Cardiac fibroblast (primary cell): ENCODE measurements around the gene SPATA25.

Experiments used
- DNase-seq, 2 donors: peaks; one replicate each; pipeline versions ENCODE4 v3.0.0 to v3.0.0-alpha.2; 2010; ENCODE audit warnings: low read depth in 2 of 2
- H3K4me3 ChIP-seq, 2 donors: replicated peaks in 1 of 2; 1 replicate in 1 of 2; 2 replicates in 1 of 2; pipeline ENCODE4 v1.5.1; 2011; ENCODE audit warnings: low read depth in 2 of 2, low read length in 2 of 2, mild to moderate bottlenecking in 2 of 2, moderate library complexity in 1 of 2
- TF ChIP-seq, protein P1 (sequence below): IDR thresholded peaks from one replicate; pipeline ENCODE4 v1.5.1; 2011; ENCODE audit warnings: low read depth, mild to moderate bottlenecking, low read length, inconsistent platforms

The SPATA25 gene

DNA sequence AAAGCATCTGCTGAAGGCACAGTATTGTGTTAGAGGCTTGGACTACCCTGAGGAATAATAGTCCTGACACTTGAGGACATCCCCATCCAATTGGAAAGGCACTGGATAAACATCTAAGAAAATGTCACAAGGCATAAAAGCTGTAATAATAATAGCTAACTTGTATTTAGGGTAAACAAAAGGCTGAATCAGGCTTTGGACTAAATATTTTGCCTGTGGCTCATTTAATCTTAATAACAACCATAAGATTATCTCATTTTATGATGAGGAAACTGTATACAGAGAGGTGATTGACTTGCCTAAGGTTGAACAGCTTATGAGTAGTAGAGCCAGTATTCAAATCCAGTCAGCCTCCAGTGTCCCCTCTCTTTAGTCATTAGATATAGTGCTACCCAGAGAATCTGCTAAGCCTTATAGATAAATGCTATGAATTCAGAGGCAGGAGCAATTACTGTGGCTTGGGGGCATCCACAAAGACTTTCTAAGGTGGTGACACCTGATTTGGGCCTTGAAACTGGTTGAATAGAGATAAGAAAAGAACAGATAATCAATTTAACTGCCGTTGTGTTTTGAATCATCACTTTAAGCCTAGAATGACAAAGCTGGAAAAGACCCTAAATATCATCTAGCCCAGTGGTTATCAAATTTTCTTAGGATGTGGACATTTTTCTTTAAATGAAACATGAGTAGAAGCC, 13.9 kb downstream of the SPATA25 start:
- no peak overlapping the region for H3K4me3 ChIP-seq
- TF ChIP-seq, protein P1, sequence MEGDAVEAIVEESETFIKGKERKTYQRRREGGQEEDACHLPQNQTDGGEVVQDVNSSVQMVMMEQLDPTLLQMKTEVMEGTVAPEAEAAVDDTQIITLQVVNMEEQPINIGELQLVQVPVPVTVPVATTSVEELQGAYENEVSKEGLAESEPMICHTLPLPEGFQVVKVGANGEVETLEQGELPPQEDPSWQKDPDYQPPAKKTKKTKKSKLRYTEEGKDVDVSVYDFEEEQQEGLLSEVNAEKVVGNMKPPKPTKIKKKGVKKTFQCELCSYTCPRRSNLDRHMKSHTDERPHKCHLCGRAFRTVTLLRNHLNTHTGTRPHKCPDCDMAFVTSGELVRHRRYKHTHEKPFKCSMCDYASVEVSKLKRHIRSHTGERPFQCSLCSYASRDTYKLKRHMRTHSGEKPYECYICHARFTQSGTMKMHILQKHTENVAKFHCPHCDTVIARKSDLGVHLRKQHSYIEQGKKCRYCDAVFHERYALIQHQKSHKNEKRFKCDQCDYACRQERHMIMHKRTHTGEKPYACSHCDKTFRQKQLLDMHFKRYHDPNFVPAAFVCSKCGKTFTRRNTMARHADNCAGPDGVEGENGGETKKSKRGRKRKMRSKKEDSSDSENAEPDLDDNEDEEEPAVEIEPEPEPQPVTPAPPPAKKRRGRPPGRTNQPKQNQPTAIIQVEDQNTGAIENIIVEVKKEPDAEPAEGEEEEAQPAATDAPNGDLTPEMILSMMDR = no peak
- DNase-seq = no peak

DNA sequence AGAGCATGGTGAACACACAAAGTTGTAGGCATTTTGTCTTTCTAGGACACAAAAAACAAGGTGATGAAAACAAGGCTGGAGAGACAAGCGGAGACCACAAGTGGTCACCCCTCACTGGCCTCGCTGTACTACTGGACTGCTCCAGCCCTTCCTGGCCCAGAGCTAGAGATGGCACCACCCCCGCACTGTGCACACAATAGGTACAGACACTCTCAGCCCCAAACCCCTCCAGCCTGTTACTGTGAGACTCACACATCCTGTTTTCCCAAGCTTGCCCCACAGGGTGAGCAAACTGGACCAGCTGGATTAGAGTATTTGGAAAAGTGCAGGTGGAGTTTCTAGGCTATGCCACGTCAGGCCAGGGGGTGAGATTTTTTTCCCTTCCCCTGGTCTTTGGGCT, 14.8 kb downstream of the SPATA25 start:
- no peak for DNase-seq
- TF ChIP-seq, protein P1 = no peak
- no peak overlapping the region for H3K4me3 ChIP-seq

DNA sequence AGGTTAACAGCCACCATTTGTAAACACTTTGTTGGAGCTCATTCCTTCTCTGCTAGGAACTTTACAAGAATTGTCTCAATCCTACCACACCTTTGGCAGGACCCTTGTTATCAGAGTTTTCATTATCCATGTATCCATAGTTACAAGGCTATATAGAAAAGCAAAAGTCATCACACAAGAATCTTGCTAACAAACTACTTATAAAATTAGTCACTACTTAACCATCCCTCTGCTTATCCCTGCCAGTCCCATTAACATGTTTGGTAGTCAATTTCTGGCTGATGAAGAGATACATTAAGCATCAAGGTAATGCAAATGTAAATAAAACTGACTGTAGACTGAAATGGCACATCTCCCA, 19.6 kb downstream of the SPATA25 start:
- peak; percentile 45 to 51 for DNase-seq
- TF ChIP-seq, protein P1 = no peak
- H3K4me3 ChIP-seq = no peak overlapping the region

DNA sequence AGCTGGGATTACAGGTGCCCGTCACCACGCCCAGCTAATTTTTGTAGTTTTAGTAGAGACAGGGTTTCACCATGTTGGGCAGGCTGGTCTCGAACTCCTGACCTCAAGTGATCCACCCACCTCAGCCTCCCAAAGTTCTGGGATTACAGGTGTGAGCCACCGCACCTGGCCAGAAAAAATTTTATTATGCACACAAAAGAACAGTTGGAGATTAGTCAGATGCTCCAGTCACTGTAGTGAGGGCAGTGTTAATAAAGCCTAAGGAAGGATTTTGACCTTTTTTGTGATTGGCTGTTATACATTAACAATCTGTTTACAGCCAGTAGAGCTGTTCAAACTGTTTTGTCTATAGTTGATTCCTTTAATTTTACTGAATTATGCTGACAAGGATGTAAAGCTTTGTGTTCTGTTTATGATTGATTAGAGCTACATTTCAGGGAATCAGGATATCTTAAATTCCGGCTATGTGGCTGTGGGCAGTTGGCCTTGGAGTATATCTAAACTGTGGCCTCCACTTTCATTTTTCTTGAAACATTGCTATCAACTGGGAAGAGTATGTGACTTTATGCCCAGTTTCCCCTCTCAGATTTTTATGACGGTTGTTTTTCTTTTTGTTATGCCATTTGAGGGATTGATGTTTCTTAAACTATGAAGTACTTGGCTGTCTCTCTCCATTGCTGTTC, 20.1 kb downstream of the SPATA25 start:
- no peak for DNase-seq
- H3K4me3 ChIP-seq = no peak overlapping the region
- TF ChIP-seq, protein P1 = no peak

DNA sequence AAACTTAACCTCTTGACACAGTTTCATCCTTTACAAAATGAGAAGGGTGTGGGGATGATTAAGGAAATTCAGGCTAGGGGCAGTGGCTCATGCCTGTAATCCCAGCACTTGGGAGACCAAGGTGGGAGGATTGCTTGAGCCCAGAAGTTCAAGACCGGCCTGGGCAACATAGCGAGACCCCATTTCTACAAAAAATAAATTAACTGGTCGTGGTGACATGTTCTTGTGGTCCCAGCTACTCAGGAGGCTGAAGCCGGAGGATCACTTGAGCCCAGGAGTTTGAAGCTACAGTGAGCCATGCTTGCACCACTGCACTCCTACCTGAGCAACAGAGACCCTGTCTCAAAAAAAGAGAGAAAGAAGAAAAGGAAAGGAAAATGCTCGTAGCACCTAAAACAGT, 21.0 kb downstream of the SPATA25 start:
- no peak overlapping the region for H3K4me3 ChIP-seq
- no peak for DNase-seq
- TF ChIP-seq, protein P1 = no peak

DNA sequence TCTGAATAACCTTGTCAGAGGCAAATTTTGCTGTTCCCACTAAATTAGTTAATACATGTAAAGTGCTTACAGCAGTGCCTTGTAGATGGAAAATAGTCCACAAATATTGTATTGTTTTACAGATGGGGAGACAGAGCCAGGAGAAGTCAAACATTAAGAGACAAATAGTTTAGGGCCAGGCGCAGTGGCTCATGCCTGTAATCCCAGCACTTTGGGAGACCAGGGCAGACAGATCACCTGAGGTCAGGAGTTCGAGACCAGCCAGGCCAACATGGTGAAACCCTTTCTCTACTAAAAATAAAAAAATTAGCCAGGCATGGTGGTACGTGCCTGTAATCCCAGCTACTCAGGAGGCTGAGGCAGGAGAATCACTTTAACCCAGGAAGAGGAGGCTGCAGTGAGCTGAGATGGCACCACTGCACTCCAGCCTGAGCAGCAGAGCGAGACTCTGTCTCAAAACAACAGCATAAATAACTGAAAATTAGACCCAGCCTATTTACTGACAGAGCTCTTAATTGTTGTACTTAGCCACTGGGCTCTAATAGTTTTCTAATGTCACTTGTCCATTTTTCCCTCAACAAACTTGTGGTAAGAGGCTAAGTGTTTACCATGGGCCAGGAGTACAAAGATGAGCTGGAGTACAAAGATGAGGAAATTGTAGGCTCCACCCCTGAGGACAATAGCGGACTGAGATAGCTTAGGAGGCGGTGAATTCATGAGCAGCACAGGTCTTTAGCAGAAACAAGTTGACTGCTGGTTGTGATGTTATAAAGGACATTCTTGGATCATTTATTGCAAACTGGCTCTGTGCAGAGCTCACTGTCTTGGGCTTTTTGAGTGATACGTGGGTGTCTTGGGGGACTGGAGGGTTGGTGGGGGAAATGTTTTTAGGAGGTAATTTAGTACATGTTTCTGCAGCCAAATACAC, 23.6 kb downstream of the SPATA25 start:
- no peak for DNase-seq
- TF ChIP-seq, protein P1 = no peak
- no peak overlapping the region for H3K4me3 ChIP-seq
